Right ventricle myocardium inferior (tissue), 1 donor: ENCODE measurements around the gene TRUB2. TPM values are rescaled to one million over a fixed set of nuclear protein-coding genes. Genes with fewer than 3 reads are reported as not detected.

ENCODE experiments used
- total RNA-seq: library from RNA; stranded (reverse); fragmentation: NEBNext Ultra II Directional; extraction: Animal tissue kit (Norgen Biotek cat#: 25700); gene quantifications from one replicate; pipeline ENCODE4 v1.2.1, GENCODE V29; 2021
- donor health status: DM: no; HTN: yes; CAD: no; lungs with severe emphysema.

TRUB2 gene
- total RNA-seq, 1 donor from 2014 or later: 37.4 TPM

Other genes starting within 250 kb of the TRUB2 start
- gene PTGES2, start 194.7 kb downstream of the TRUB2 start, total RNA-seq: 158 TPM
- not detected for gene LCN2, start 173.0 kb downstream of the TRUB2 start, total RNA-seq
- 36.1 TPM for gene BBLN, start 162.2 kb downstream of the TRUB2 start, total RNA-seq
- gene CIZ1, start 130.9 kb downstream of the TRUB2 start, total RNA-seq: 69.3 TPM
- 6.1 TPM for gene DNM1, start 119.1 kb downstream of the TRUB2 start, total RNA-seq
- 76.4 TPM for gene GOLGA2, start 46.4 kb downstream of the TRUB2 start, total RNA-seq
- gene SWI5, start 46.2 kb downstream of the TRUB2 start, total RNA-seq: 14.9 TPM
- gene COQ4, start 392 bp upstream of the TRUB2 start, total RNA-seq: 29.1 TPM
- 19.2 TPM for gene SLC27A4, start 18.1 kb upstream of the TRUB2 start, total RNA-seq
- 52.9 TPM for gene URM1, start 48.9 kb upstream of the TRUB2 start, total RNA-seq
- 7.8 TPM for gene CERCAM, start 98.4 kb upstream of the TRUB2 start, total RNA-seq
- 10.8 TPM for gene ODF2, start 133.6 kb upstream of the TRUB2 start, total RNA-seq
- 19.5 TPM for gene GLE1, start 182.3 kb upstream of the TRUB2 start, total RNA-seq
- 247 TPM for gene SPTAN1, start 230.1 kb upstream of the TRUB2 start, total RNA-seq